Measurements from ENCODE around the gene ITFG2. TPM values are rescaled to one million over a fixed set of nuclear protein-coding genes. Genes with fewer than 3 reads are reported as not detected.

Gene ITFG2
- total RNA-seq, 2 experiments from 2014 or later = 42.0 to 55.2 TPM

DNA sequence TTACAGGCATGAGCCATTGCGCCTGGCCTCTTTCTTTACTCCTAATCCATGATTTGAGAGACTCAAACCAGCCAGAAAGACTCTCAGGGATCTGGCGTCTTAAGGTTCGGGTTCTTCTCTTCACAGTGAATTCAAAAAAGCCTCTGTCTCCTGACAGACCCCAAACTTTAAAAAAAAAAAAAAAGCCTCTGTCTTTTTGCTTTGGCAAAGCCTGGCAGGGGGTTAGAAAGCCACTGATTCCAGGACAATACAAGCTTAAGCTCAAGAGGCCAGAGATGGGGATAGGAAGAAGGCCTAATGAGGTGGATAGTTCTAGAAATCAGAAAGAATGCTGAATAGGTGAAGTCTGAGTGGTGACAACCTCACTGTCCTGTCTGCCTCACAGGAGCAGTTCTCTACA lies 13.6 kb downstream of the ITFG2 start:
- H3K4me2 ChIP-seq (ENCODE audit: low read length) = no peak overlapping the region
- no peak overlapping the region for H2AFZ ChIP-seq (ENCODE audit: low read length)
- TF ChIP-seq, protein P1, sequence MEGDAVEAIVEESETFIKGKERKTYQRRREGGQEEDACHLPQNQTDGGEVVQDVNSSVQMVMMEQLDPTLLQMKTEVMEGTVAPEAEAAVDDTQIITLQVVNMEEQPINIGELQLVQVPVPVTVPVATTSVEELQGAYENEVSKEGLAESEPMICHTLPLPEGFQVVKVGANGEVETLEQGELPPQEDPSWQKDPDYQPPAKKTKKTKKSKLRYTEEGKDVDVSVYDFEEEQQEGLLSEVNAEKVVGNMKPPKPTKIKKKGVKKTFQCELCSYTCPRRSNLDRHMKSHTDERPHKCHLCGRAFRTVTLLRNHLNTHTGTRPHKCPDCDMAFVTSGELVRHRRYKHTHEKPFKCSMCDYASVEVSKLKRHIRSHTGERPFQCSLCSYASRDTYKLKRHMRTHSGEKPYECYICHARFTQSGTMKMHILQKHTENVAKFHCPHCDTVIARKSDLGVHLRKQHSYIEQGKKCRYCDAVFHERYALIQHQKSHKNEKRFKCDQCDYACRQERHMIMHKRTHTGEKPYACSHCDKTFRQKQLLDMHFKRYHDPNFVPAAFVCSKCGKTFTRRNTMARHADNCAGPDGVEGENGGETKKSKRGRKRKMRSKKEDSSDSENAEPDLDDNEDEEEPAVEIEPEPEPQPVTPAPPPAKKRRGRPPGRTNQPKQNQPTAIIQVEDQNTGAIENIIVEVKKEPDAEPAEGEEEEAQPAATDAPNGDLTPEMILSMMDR (conservative IDR thresholded peaks at IDR 0.05; ENCODE audit: low read length) = no peak
- no peak for TF ChIP-seq EZH2phosphoT487 (IDR thresholded peaks at IDR 0.05; ENCODE audit: borderline replicate concordance, low read depth, low read length)
- H3K4me1 ChIP-seq (ENCODE audit: insufficient read depth, low read length, poor library complexity, severe bottlenecking) = no peaks in the 10 kb centered on the region
- no peaks in the 10 kb centered on the region for H3K79me2 ChIP-seq (ENCODE audit: insufficient read depth, low read depth, low read length)
- no peaks in the 10 kb centered on the region for H4K20me1 ChIP-seq (ENCODE audit: insufficient read depth, low read length)
- H3K9me3 ChIP-seq (ENCODE audit: low read length) = no peaks in the 10 kb centered on the region
- H3K36me3 ChIP-seq (ENCODE audit: insufficient read depth, low read length) = peaks cover 86% of the 10 kb centered on the region
- ChIA-PET CTCF (ENCODE audit: unreplicated experiment) (no interaction called here), POLR2A (no interaction called here)
- intact Hi-C loops (cut with micrococcal nuclease; ENCODE audit: unreplicated experiment) = no loop called here
- no peaks in the 10 kb centered on the region for H3K9me2 ChIP-seq (ENCODE audit: insufficient read depth, low read length)
- no peak overlapping the region for H3K4me3 ChIP-seq (ENCODE audit: low read depth, low read length, poor library complexity, severe bottlenecking)
- no TSS peak for BruUV-seq (replicated peaks)
- no peak overlapping the region for H3K27ac ChIP-seq (ENCODE audit: low read depth, low read length, poor library complexity, severe bottlenecking)
- DNase-seq (ENCODE audit: low spot score) = no peak

DNA sequence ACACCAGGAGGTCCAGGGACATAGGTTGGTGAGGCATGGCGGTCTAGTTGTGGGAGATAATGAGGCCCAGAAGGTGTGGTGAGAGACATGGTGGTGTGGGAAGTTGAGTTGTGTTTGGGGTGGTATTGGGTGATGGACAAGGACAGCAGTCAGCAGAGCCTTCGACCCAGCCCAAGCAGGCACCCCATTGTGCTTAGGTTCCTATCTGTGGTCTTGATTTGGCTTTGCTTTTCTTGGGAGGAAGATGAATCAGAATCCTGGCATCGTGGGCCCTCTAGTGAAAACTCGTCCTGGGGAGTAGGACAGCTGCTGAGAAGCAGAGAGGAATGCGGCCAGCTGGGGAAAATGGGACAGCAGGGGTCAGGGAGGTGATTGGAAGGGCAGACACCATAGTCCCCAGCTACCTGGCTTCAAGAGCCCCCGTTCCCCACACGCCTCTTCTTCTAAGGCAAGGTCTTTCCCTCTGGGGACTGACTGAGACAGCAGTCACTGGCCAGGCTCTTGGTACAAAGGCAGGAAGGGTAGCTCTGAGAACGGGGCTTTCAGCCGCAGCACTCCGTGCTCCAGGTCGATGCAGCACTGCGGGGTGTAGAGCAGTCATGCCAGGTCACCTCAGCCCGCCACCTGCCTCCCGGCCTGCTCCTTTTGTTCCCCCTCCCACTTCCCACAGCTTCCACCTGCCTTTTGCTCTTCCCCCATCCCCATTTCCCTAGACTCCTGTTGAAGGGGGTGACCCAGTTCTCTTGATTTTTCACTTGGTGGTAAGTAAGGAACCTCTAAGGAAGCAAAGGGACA lies 14.4 kb downstream of the ITFG2 start:
- POLR2A ChIA-PET = no interaction called here

DNA sequence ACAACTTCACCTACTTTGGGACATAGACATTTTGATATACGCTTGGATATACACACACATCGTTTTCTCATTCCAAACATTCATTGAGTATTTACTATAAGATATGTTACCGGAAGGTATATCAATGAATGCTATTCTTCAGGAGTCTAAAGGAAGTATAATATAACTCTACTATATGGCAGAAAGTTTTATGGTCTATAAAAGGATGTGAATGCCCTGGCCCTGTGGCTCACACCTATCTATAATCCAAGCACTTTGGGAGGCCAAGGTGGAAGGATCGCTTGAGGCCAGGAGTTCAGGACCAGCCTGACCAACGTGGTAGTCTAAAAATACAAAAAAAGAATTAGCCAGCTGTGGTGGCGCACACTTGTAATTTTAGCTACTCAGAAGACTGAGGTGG lies 16.8 kb downstream of the ITFG2 start:
- no peak for TF ChIP-seq EZH2phosphoT487 (IDR thresholded peaks at IDR 0.05; ENCODE audit: borderline replicate concordance, low read depth, low read length)
- TF ChIP-seq, protein P1 (conservative IDR thresholded peaks at IDR 0.05; ENCODE audit: low read length) = no peak
- Histone ChIP-seq H3K9me2 (ENCODE audit: insufficient read depth, low read length) (no peaks in the 10 kb centered on the region), H3K36me3 (ENCODE audit: insufficient read depth, low read length) (peaks cover 56% of the 10 kb centered on the region), H2AFZ (ENCODE audit: low read length) (no peak overlapping the region), H3K4me2 (ENCODE audit: low read length) (no peak overlapping the region), H3K79me2 (ENCODE audit: insufficient read depth, low read depth, low read length) (no peaks in the 10 kb centered on the region), H3K27ac (ENCODE audit: low read depth, low read length, poor library complexity, severe bottlenecking) (no peak overlapping the region), H4K20me1 (ENCODE audit: insufficient read depth, low read length) (no peaks in the 10 kb centered on the region), H3K4me3 (ENCODE audit: low read depth, low read length, poor library complexity, severe bottlenecking) (no peak overlapping the region), H3K4me1 (ENCODE audit: insufficient read depth, low read length, poor library complexity, severe bottlenecking) (no peaks in the 10 kb centered on the region), H3K9me3 (ENCODE audit: low read length) (no peaks in the 10 kb centered on the region)
- ChIA-PET POLR2A (no interaction called here), CTCF (ENCODE audit: unreplicated experiment) (no interaction called here)
- intact Hi-C loops (cut with micrococcal nuclease; ENCODE audit: unreplicated experiment) = no loop called here
- no TSS peak for BruUV-seq (replicated peaks)
- DNase-seq (ENCODE audit: low spot score) = no peak

More for the DNA sequence above, 14.4 kb downstream of the ITFG2 start:
- peaks cover 80% of the 10 kb centered on the region for H3K36me3 ChIP-seq (ENCODE audit: insufficient read depth, low read length)
- H3K79me2 ChIP-seq (ENCODE audit: insufficient read depth, low read depth, low read length) = no peaks in the 10 kb centered on the region
- no peak overlapping the region for H3K4me3 ChIP-seq (ENCODE audit: low read depth, low read length, poor library complexity, severe bottlenecking)
- intact Hi-C loops (cut with micrococcal nuclease; ENCODE audit: unreplicated experiment) = no loop called here
- no peak overlapping the region for H2AFZ ChIP-seq (ENCODE audit: low read length)
- H3K27ac ChIP-seq (ENCODE audit: low read depth, low read length, poor library complexity, severe bottlenecking) = no peak overlapping the region
- H3K9me3 ChIP-seq (ENCODE audit: low read length) = no peaks in the 10 kb centered on the region
- no peak for DNase-seq (ENCODE audit: low spot score)
- H3K4me2 ChIP-seq (ENCODE audit: low read length) = no peak overlapping the region
- H4K20me1 ChIP-seq (ENCODE audit: insufficient read depth, low read length) = no peaks in the 10 kb centered on the region
- CTCF ChIA-PET (ENCODE audit: unreplicated experiment) = no interaction called here
- no peaks in the 10 kb centered on the region for H3K9me2 ChIP-seq (ENCODE audit: insufficient read depth, low read length)
- BruUV-seq (replicated peaks) = no TSS peak
- H3K4me1 ChIP-seq (ENCODE audit: insufficient read depth, low read length, poor library complexity, severe bottlenecking) = no peaks in the 10 kb centered on the region
- no peak for TF ChIP-seq EZH2phosphoT487 (IDR thresholded peaks at IDR 0.05; ENCODE audit: borderline replicate concordance, low read depth, low read length)
- TF ChIP-seq, protein P1 (conservative IDR thresholded peaks at IDR 0.05; ENCODE audit: low read length) = no peak

Measured in OCI-LY7 (cell line).